ENCODE measurements around the gene BBLN.

BBLN gene

GRCh38 chr9:128141604-128142003 is 18.5 kb upstream of the BBLN start:
- Histone ChIP-seq H3K79me2 (ENCODE audit: low read length) (no peaks in the 10 kb centered on the region), H3K27me3 (replicated peaks; ENCODE audit: insufficient read depth, low read length) (peaks cover 15% of the 10 kb centered on the region), H3K9me2 (replicated peaks; ENCODE audit: insufficient read depth, low read length) (no peaks in the 10 kb centered on the region), H3F3A (ENCODE audit: insufficient read depth, low read length) (no peaks in the 10 kb centered on the region), H3K4me3 (ENCODE audit: low read length) (no peak overlapping the region), H3K27ac (ENCODE audit: low read length) (no peak overlapping the region), H2AFZ (ENCODE audit: low read length) (no peak overlapping the region), H3K36me3 (replicated peaks; ENCODE audit: insufficient read depth, low read length) (no peaks in the 10 kb centered on the region), H4K20me1 (ENCODE audit: insufficient read depth, low read length) (no peaks in the 10 kb centered on the region), H3K4me2 (ENCODE audit: low read depth, low read length) (no peak overlapping the region), H3K9me3 (replicated peaks; ENCODE audit: insufficient read depth, low read length) (no peaks in the 10 kb centered on the region), H3K9ac (ENCODE audit: low read length) (no peak overlapping the region), H3K4me1 (ENCODE audit: low read length) (no peaks in the 10 kb centered on the region)
- TF ChIP-seq EZH2phosphoT487 (IDR thresholded peaks at IDR 0.05; ENCODE audit: low read length) (no peak), EZH2 (optimal IDR thresholded peaks at IDR 0.05; ENCODE audit: low read depth, low read length) (no peak), CTCF (IDR thresholded peaks at IDR 0.05; ENCODE audit: low read length) (no peak)
- no peak for DNase-seq

GRCh38 chr9:128142061-128142460 is 18.0 kb upstream of the BBLN start:
- no peaks in the 10 kb centered on the region for H3K79me2 ChIP-seq (ENCODE audit: low read length)
- H3K4me3 ChIP-seq (ENCODE audit: low read length), result no peak overlapping the region
- H3K27me3 ChIP-seq (replicated peaks; ENCODE audit: insufficient read depth, low read length), result peaks cover 19% of the 10 kb centered on the region
- H3K9ac ChIP-seq (ENCODE audit: low read length), result no peak overlapping the region
- no peaks in the 10 kb centered on the region for H3K36me3 ChIP-seq (replicated peaks; ENCODE audit: insufficient read depth, low read length)
- no peaks in the 10 kb centered on the region for H3K4me1 ChIP-seq (ENCODE audit: low read length)
- no peak overlapping the region for H3K27ac ChIP-seq (ENCODE audit: low read length)
- no peaks in the 10 kb centered on the region for H3K9me3 ChIP-seq (replicated peaks; ENCODE audit: insufficient read depth, low read length)
- TF ChIP-seq EZH2phosphoT487 (IDR thresholded peaks at IDR 0.05; ENCODE audit: low read length) (no peak), CTCF (IDR thresholded peaks at IDR 0.05; ENCODE audit: low read length) (no peak), EZH2 (optimal IDR thresholded peaks at IDR 0.05; ENCODE audit: low read depth, low read length) (no peak)
- H2AFZ ChIP-seq (ENCODE audit: low read length), result no peak overlapping the region
- no peaks in the 10 kb centered on the region for H4K20me1 ChIP-seq (ENCODE audit: insufficient read depth, low read length)
- H3K4me2 ChIP-seq (ENCODE audit: low read depth, low read length), result no peak overlapping the region
- H3F3A ChIP-seq (ENCODE audit: insufficient read depth, low read length), result no peaks in the 10 kb centered on the region
- no peaks in the 10 kb centered on the region for H3K9me2 ChIP-seq (replicated peaks; ENCODE audit: insufficient read depth, low read length)
- DNase-seq, result no peak

- H3K27ac ChIP-seq (ENCODE audit: low read length), result no peak overlapping the region
- no peak overlapping the region for H3K9ac ChIP-seq (ENCODE audit: low read length)
- no peaks in the 10 kb centered on the region for H3F3A ChIP-seq (ENCODE audit: insufficient read depth, low read length)
Measured at GRCh38 chr9:128142596-128142995, 17.5 kb upstream of the BBLN start.

More at GRCh38 chr9:128142596-128142995, 17.5 kb upstream of the BBLN start:
- Histone ChIP-seq H3K9me2 (replicated peaks; ENCODE audit: insufficient read depth, low read length) (no peaks in the 10 kb centered on the region), H3K79me2 (ENCODE audit: low read length) (no peaks in the 10 kb centered on the region), H3K9me3 (replicated peaks; ENCODE audit: insufficient read depth, low read length) (no peaks in the 10 kb centered on the region), H4K20me1 (ENCODE audit: insufficient read depth, low read length) (no peaks in the 10 kb centered on the region), H3K4me2 (ENCODE audit: low read depth, low read length) (no peak overlapping the region), H2AFZ (ENCODE audit: low read length) (no peak overlapping the region), H3K27me3 (replicated peaks; ENCODE audit: insufficient read depth, low read length) (peaks cover 19% of the 10 kb centered on the region), H3K36me3 (replicated peaks; ENCODE audit: insufficient read depth, low read length) (no peaks in the 10 kb centered on the region), H3K4me3 (ENCODE audit: low read length) (no peak overlapping the region), H3K4me1 (ENCODE audit: low read length) (no peaks in the 10 kb centered on the region)
- TF ChIP-seq EZH2phosphoT487 (IDR thresholded peaks at IDR 0.05; ENCODE audit: low read length) (no peak), CTCF (IDR thresholded peaks at IDR 0.05; ENCODE audit: low read length) (no peak), EZH2 (optimal IDR thresholded peaks at IDR 0.05; ENCODE audit: low read depth, low read length) (no peak)
- DNase-seq, result no peak

Data from MM.1S (cell line).